ENCODE measurements around the gene ADORA2B.
"Not testable (repeated sequence)": the region's sequence is repeated elsewhere in the genome, so short reads cannot be mapped to it uniquely, and the experiment has no call there.

The ADORA2B gene

GRCh38 chr17:15944759-15945526 is at the start of gene ADORA2B:
TSS of gene ADORA2B (plus strand) at chr17:15945130. CDS start at chr17:15945249, 119 bp downstream.
- DNase-seq (ENCODE audit: insufficient read length, low spot score) = peak; percentile 93
- peak; percentile 96 for FAIRE-seq

GRCh38 chr17:15896277-15896676 is 48.7 kb upstream of the ADORA2B start:
- DNase-seq (ENCODE audit: insufficient read length, low spot score) (no peak), FAIRE-seq (no peak)

DNA sequence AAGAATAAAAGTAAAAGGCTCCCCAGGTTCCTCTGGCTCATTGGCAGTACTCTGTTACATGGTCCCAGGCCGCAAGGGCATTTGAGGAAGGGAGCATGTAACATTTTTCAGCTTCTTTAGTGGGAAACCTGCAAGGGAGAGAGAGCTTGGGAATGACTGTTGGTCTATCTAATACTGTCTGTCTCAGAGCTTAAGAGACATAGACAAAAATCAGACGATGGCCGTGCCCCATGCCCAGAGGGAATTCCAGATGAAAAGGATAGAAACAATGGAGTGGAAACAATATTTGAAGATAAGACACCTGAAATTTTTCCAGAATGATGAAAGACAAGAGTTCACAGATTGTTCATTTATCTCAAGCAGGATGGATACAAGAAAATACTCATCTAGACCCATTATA is 48.1 kb upstream of the ADORA2B start:
- FAIRE-seq (peak; percentile 16), DNase-seq (ENCODE audit: insufficient read length, low spot score) (no peak)

DNA sequence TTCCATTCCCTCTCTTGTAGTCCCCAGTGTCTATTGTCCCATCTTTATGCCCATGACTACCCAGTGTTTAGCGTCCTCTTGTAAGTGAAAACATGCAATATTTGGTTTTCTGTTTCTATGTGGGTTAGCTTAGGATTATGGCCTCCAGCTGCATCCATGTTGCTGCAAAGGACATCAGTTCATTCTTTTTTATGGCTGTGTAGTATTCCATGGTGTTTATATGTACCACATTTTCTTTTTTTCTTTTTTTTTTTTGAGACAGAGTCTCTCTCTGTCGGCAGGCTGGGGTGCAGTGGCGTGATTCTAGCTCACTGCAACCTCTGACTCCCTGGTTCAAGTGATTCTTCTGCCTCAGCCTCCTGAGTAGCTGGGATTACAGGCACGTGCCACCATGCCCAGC is 45.3 kb upstream of the ADORA2B start:
- not testable (repeated sequence) for FAIRE-seq; DNase-seq (ENCODE audit: insufficient read length, low spot score)

- DNase-seq (ENCODE audit: insufficient read length, low spot score) (no peak), FAIRE-seq (no peak)
These were observed 44.1 kb upstream of the ADORA2B start for GRCh38 chr17:15900871-15901270.

DNA sequence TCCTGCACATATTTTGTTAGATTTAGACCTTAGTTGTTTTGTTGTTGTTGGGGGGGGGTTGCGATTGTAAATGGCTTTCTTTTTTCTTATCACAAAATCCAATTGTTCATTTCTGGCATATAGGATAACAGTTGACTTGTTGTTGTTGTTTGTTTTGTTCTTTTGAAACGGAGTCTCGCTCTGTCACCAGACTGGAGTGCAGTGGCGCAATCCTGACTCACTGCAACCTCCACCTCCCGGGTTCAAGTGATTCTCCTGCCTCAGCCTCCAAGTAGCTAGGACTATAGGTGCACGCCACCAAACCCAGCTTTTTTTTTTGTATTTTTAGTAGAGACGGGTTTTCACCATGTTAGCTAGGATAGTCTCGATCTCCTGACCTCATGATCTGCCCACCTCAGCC is 39.7 kb upstream of the ADORA2B start:
- not testable (repeated sequence) for DNase-seq (ENCODE audit: insufficient read length, low spot score)
- FAIRE-seq = peak; percentile 48

- DNase-seq (ENCODE audit: insufficient read length, low spot score) = no peak
- FAIRE-seq = peak; percentile 49
These were observed 37.6 kb upstream of the ADORA2B start for GRCh38 chr17:15907290-15907689.

DNA sequence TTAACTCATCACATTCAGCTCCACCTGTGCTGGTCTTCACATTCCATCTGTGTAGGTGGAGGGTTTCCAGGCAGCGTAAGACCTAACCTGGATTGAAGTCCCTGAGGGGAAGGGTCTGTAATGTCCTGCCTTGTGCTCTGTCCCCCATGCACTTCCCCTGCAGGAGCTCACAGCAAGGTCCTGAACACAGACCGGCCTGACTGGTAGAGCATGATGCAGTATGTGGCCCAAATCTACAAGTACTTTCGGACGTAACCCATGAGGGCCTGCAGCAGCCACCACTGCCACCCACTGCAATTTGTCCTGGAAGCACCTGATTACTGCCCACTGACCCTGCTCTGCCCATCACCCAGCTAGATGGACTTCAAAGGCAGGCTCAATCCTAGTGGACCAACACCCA is 36.6 kb upstream of the ADORA2B start:
- no peak for DNase-seq (ENCODE audit: insufficient read length, low spot score)
- peak; percentile 76 for FAIRE-seq

- FAIRE-seq = no peak
These were observed 35.4 kb upstream of the ADORA2B start for GRCh38 chr17:15909481-15909991.

GRCh38 chr17:15910791-15911190 is 34.1 kb upstream of the ADORA2B start:
- FAIRE-seq (no peak), DNase-seq (ENCODE audit: insufficient read length, low spot score) (no peak)

More at GRCh38 chr17:15909481-15909991, 35.4 kb upstream of the ADORA2B start:
- DNase-seq (ENCODE audit: insufficient read length, low spot score) = no peak

DNA sequence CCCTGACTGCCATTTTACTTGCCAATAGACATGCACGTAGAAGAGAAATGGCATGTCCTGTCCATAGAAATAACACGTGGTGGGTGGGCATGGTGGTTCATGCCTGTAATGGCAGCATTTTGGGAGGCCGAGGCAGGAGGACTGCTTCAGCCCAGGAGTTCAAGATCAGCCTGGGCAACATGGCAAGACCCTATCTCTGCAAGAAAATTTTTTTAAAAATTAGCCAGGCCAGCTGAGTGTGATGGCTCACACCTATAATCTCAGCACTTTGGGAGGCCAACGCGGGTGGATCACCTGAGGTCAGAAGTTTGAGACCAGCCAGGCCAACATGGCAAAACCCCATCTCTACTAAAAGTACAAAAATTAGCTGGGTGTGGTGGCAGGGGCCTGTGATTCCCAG is 33.2 kb upstream of the ADORA2B start:
- FAIRE-seq; DNase-seq (ENCODE audit: insufficient read length, low spot score): not testable (repeated sequence)

DNA sequence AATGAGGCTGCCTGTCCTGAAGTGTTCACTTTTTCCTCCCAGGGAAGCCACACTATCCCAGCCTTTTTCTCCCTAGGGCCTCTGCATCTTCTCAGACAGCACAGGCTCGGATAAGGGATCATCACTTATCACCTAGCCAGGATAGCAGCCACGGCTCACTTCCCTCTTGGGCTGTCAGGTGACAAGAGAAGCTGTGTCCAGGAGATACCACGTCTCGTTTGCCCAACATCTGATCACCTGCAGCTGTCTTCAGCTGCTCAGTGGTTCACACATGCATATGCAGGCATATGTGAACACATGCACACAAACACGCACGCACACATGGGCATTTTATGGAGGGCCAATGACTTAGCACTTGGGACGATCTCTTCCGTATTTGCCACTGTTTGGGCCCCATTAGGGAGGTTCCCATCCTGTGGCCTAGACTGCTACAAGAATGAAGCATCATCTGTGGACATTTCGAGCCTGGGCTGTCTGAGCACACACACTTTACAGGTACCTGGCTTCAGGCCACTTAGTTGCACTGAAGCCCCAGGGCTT is 32.4 kb upstream of the ADORA2B start:
- DNase-seq (ENCODE audit: insufficient read length, low spot score) (no peak), FAIRE-seq (peak; percentile 90)

DNA sequence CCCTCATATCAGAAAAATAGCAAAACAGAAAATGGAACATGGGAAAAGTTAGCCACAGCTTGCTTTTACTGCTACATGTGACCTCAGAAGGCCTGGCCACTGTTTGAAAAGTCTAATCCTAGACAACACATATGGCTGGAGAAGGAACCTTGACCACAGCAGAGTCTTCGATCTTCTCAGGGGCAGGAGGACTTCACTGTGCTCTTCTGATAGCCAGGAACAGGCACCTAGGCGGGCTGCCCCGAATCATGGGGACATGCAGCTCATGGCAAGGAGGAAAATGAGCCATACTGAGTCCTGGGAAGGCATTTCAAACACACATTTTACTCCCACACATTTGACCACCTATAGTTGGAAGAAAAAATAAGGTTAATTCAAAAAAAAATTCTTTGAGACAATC is 31.1 kb upstream of the ADORA2B start:
- FAIRE-seq (peak; percentile 58), DNase-seq (ENCODE audit: insufficient read length, low spot score) (no peak)

DNA sequence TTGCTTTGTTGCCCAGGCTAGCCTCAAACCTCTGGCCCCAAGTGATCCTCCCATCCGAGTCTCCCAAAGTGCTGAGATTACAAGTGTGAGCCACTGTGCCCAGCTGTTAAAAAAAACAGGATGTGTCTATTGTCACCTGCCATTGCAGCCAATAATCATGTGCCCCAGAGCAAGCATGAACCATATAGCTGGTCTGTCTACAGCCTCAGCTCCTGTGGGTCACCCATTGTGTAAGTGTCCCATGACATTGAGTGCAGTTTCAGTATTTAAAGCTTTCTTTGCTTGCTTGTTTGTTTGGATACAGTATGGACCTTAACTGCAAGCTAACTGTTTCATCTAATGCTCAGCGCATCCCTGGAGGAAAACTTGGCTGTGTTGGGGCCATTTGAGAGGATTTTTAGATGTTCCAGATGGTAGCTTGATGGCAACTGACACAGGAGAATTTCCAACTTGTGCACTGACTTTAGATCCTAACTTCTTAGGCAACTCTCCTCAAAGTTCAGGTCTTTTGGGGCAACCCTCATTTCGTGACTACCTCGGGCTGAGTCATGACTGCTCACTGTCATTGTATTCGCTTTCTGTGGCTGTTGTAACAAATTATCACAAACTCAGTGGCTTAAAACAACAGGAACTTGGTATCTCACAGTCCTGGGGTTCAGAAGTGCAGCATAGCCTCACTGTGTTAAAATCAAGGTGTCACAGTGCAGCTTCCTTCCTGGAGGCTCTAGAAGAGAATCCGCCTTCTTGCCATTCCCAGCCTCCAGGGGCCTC is 30.3 kb upstream of the ADORA2B start:
- FAIRE-seq (peak; percentile 82), DNase-seq (ENCODE audit: insufficient read length, low spot score) (no peak)

DNA sequence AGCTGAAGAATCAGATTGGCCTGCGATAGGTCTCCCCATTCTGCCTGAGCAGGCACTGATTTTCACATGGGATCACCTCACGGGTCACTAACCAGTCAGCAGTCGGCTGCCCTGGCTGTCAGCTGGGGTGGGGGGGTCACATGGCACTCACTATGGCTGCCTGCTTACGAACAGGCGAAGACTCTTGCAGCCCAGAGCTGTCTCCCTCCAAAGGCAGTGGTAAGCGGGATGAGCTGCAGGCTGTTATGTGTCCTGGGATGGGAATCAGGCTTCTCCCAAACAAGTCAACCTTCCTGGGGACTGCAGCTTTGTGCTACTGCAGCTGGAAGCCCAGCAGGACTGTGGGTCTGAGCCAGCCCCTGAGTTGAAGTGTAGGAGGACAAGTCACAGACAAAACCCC is 29.0 kb upstream of the ADORA2B start:
- no peak for DNase-seq (ENCODE audit: insufficient read length, low spot score)

DNA sequence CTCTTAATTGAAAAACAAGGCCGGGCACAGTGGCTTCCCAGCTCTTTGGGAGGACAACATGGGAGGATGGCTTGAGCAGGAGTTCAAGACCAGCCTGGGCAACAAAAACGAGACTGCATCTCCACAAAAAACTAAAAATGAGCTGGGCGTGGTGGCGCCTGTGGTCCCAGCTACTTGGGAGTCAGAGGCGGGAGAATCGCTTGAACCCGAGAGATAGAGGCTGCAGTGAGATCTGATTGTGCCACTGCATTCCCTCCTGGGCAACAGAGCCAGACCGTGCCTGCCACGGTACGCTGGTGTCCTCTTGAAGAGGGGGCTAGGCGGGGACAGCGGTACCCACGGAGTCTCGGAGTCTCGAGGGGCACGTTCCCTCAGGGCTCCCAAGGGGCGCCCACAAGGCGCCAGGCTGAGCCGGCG is 27.9 kb upstream of the ADORA2B start:
- DNase-seq (ENCODE audit: insufficient read length, low spot score) (no peak), FAIRE-seq (no peak)

More for the DNA sequence above, 29.0 kb upstream of the ADORA2B start:
- FAIRE-seq = peak; percentile 4

GRCh38 chr17:15917438-15918027 is 27.4 kb upstream of the ADORA2B start:
- FAIRE-seq = peak; percentile 70
- no peak for DNase-seq (ENCODE audit: insufficient read length, low spot score)

GRCh38 chr17:15918261-15918660 is 26.7 kb upstream of the ADORA2B start:
- FAIRE-seq (no peak), DNase-seq (ENCODE audit: insufficient read length, low spot score) (no peak)

GRCh38 chr17:15918661-15919259 is 26.2 kb upstream of the ADORA2B start:
- DNase-seq (ENCODE audit: insufficient read length, low spot score) = no peak
- FAIRE-seq = no peak

- FAIRE-seq (peak; percentile 86), DNase-seq (ENCODE audit: insufficient read length, low spot score) (no peak)
These were observed 25.5 kb upstream of the ADORA2B start for GRCh38 chr17:15919466-15919865.

All from HTR-8/SVneo (cell line).